ENCODE data around the gene ZNF784. TPM values are rescaled to one million over a fixed set of nuclear protein-coding genes. Genes with fewer than 3 reads are reported as not detected.
"Not testable (repeated sequence)": the region's sequence is repeated elsewhere in the genome, so short reads cannot be mapped to it uniquely, and the experiment has no call there.

ZNF784 gene
- total and polyA plus RNA-seq, 2 donors (not counting 3 experiments of a cell fraction or from before 2014, with no cell fraction given), result 4.9 TPM

- H3K4me3 ChIP-seq (replicated peaks in 1 of 3; ENCODE audit: insufficient read depth in 1 of 3, low read depth in 1 of 3, low read length in 3 of 3), result no peak overlapping the region
- no TSS peak for BruUV-seq (replicated peaks)
- H2AFZ ChIP-seq (ENCODE audit: low read depth, low read length), result no peak overlapping the region
- dilution Hi-C loops (cut with MboI; ENCODE audit: extremely low pct_ligation_motif_present, low sequenced_read_pairs) (no loop called here), intact Hi-C loops (cut with micrococcal nuclease) (no loop called here)
- H3K79me2 ChIP-seq (ENCODE audit: control insufficient read depth, insufficient read depth, low read length), result peaks cover 7% of the 10 kb centered on the region
- H3K9me3 ChIP-seq (replicated peaks; ENCODE audit: control insufficient read depth, insufficient read depth, low read length), result no peaks in the 10 kb centered on the region
- POLR2A ChIA-PET, result interaction anchor here (0.5 to 0.6 kb wide), 2 partner anchors 12 to 62 kb away, joined by 3 to 10 read pairs; no protein-coding TSS in a partner anchor
- no peak overlapping the region for H3K4me2 ChIP-seq (ENCODE audit: insufficient read depth, low read length)
- no peaks in the 10 kb centered on the region for H3K36me3 ChIP-seq (ENCODE audit: control insufficient read depth in 2 of 2, extremely low read depth in 1 of 2, insufficient read depth in 2 of 2, low read length in 2 of 2)
- DNase-seq (ENCODE audit: low read depth, low spot score) (no peak), FAIRE-seq (no peak)
- H3K27ac ChIP-seq (ENCODE audit: insufficient read depth, low read depth, low read length), result no peak overlapping the region
- no peaks in the 10 kb centered on the region for H4K20me1 ChIP-seq (replicated peaks; ENCODE audit: control insufficient read depth, extremely low read depth, insufficient read depth, low read length)
- H3K9me1 ChIP-seq (replicated peaks; ENCODE audit: control insufficient read depth, extremely low read depth, insufficient read depth, low read length), result no peaks in the 10 kb centered on the region
- peaks cover 4 to 7% of the 10 kb centered on the region in 2 experiments for H3K27me3 ChIP-seq (ENCODE audit: control insufficient read depth in 2 of 2, insufficient read depth in 2 of 2, low read length in 2 of 2)
- no peak for TF ChIP-seq EZH2 (IDR thresholded peaks at IDR 0.05; ENCODE audit: borderline replicate concordance, low read depth, low read length, severe bottlenecking)
- peaks cover 4% of the 10 kb centered on the region for H3K4me1 ChIP-seq (ENCODE audit: control insufficient read depth, extremely low read depth, insufficient read depth, low read length)
- CTCF ChIA-PET, result interaction anchor here (1.0 kb wide), 1 partner anchor 19 kb away, joined by 3 read pairs; no protein-coding TSS in a partner anchor
- no peak overlapping the region for H3K9ac ChIP-seq (replicated peaks; ENCODE audit: extremely low read depth, insufficient read depth, low read length)
Measured at GRCh38 chr19:55584871-55585270, 39.5 kb downstream of the ZNF784 start.

GRCh38 chr19:55583897-55584296 is 40.5 kb downstream of the ZNF784 start:
- H3K27me3 ChIP-seq (ENCODE audit: control insufficient read depth in 2 of 2, insufficient read depth in 2 of 2, low read length in 2 of 2); H3K27ac ChIP-seq (ENCODE audit: insufficient read depth, low read depth, low read length); H3K4me3 ChIP-seq (replicated peaks in 1 of 3; ENCODE audit: insufficient read depth in 1 of 3, low read depth in 1 of 3, low read length in 3 of 3); DNase-seq (ENCODE audit: low read depth, low spot score); H2AFZ ChIP-seq (ENCODE audit: low read depth, low read length); H3K9me1 ChIP-seq (replicated peaks; ENCODE audit: control insufficient read depth, extremely low read depth, insufficient read depth, low read length); H3K36me3 ChIP-seq (ENCODE audit: control insufficient read depth in 2 of 2, extremely low read depth in 1 of 2, insufficient read depth in 2 of 2, low read length in 2 of 2); H3K4me1 ChIP-seq (ENCODE audit: control insufficient read depth, extremely low read depth, insufficient read depth, low read length); H3K9ac ChIP-seq (replicated peaks; ENCODE audit: extremely low read depth, insufficient read depth, low read length); intact Hi-C loops (cut with micrococcal nuclease); H4K20me1 ChIP-seq (replicated peaks; ENCODE audit: control insufficient read depth, extremely low read depth, insufficient read depth, low read length); FAIRE-seq; BruUV-seq (replicated peaks); H3K4me2 ChIP-seq (ENCODE audit: insufficient read depth, low read length); dilution Hi-C loops (cut with MboI; ENCODE audit: extremely low pct_ligation_motif_present, low sequenced_read_pairs); H3K9me3 ChIP-seq (replicated peaks; ENCODE audit: control insufficient read depth, insufficient read depth, low read length): not testable (repeated sequence)
- ChIA-PET POLR2A (interaction anchor here (0.7 kb wide), 1 partner anchor 73 kb away, joined by 8 read pairs; no protein-coding TSS in a partner anchor), CTCF (interaction anchor here (0.9 to 1.4 kb wide), 5 partner anchors 22 to 67 kb away, joined by 3 to 5 read pairs (median 3); partner anchors contain the start of gene ZNF865)
- H3K79me2 ChIP-seq (ENCODE audit: control insufficient read depth, insufficient read depth, low read length), result peaks cover 12% of the 10 kb centered on the region

GRCh38 chr19:55582284-55582683 is 42.1 kb downstream of the ZNF784 start:
- H3K9me1 ChIP-seq (replicated peaks; ENCODE audit: control insufficient read depth, extremely low read depth, insufficient read depth, low read length); H3K9ac ChIP-seq (replicated peaks; ENCODE audit: extremely low read depth, insufficient read depth, low read length); DNase-seq (ENCODE audit: low read depth, low spot score); H3K36me3 ChIP-seq (ENCODE audit: control insufficient read depth in 2 of 2, extremely low read depth in 1 of 2, insufficient read depth in 2 of 2, low read length in 2 of 2); H3K4me2 ChIP-seq (ENCODE audit: insufficient read depth, low read length); BruUV-seq (replicated peaks); H3K9me3 ChIP-seq (replicated peaks; ENCODE audit: control insufficient read depth, insufficient read depth, low read length); H3K27me3 ChIP-seq (ENCODE audit: control insufficient read depth in 2 of 2, insufficient read depth in 2 of 2, low read length in 2 of 2); FAIRE-seq; H3K27ac ChIP-seq (ENCODE audit: insufficient read depth, low read depth, low read length); H4K20me1 ChIP-seq (replicated peaks; ENCODE audit: control insufficient read depth, extremely low read depth, insufficient read depth, low read length); H2AFZ ChIP-seq (ENCODE audit: low read depth, low read length); H3K4me3 ChIP-seq (replicated peaks in 1 of 3; ENCODE audit: insufficient read depth in 1 of 3, low read depth in 1 of 3, low read length in 3 of 3); H3K4me1 ChIP-seq (ENCODE audit: control insufficient read depth, extremely low read depth, insufficient read depth, low read length); intact Hi-C loops (cut with micrococcal nuclease); dilution Hi-C loops (cut with MboI; ENCODE audit: extremely low pct_ligation_motif_present, low sequenced_read_pairs): not testable (repeated sequence)
- peaks cover 12% of the 10 kb centered on the region for H3K79me2 ChIP-seq (ENCODE audit: control insufficient read depth, insufficient read depth, low read length)
- ChIA-PET POLR2A (interaction anchor here (1.5 kb wide), 1 partner anchor 17 kb away, joined by 5 read pairs; the partner anchor contains the start of gene FIZ1), CTCF (interaction anchor here (1.1 kb wide), 1 partner anchor 9 kb away, joined by 3 read pairs; no protein-coding TSS in a partner anchor)

Measured in endothelial cell of umbilical vein (primary cell).